Activated CD8-positive, alpha-beta memory T cell treated with anti-CD3 and anti-CD28 coated beads for 1 hour (primary cell): ENCODE data around the gene NCAM1.

Source experiments
- DNase-seq, 2 donors: peaks; one replicate each; pipeline ENCODE4 v3.0.0-alpha.2; 2020; ENCODE audit warnings: low read depth in 1 of 2; ENCODE audit errors: extremely low read depth in 1 of 2

NCAM1 gene

DNA sequence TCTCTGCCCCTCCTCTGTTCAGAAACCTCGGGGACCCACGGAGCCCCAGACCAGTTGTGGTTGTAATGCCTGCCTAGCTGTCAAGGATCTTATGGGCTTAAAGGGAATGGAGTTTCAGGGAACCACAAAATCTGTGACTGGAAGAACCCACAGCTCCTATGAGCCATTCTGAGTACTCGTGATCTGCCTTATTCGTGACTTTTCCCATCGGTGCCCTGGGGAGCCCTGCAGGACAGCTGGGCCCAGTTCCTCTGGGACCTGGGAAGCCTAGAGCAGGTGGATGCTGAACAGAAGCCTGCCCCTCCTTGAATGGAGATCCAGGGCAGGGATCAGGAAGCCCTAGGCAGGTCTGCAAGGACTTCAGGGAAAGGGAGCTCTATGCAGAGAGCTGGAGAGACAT lies 311.1 kb downstream of the NCAM1 start:
- no peak for DNase-seq

DNA sequence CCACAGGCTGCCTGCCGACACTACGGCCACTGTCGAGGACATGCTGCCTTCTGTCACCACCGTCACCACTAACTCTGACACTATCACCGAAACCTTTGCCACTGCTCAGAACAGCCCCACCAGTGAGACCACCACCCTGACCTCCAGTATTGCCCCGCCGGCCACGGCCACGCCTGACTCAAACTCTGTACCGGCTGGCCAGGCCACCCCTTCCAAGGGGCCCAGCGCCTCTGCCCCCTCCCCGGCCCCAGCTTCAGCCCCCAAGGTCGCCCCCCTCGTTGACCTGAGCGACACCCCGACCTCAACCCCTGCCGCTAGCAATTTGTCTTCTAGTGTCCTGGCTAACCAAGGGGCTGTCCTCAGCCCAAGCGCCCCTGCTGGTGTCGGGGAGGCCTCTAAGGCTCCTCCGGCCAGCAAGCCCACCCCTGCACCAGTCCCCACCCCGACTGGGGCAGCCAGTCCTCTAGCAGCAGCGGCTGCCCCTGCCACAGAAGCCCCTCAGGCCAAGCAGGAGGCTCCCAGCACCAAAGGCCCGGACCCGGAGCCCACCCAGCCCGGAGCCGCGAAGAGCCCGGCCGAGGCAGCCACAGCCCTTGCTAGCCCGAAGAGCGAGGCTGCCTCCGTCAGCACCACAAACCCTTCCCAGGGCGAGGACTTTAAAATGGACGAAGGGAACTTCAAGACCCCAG lies 311.9 kb downstream of the NCAM1 start:
- DNase-seq, result no peak

DNA sequence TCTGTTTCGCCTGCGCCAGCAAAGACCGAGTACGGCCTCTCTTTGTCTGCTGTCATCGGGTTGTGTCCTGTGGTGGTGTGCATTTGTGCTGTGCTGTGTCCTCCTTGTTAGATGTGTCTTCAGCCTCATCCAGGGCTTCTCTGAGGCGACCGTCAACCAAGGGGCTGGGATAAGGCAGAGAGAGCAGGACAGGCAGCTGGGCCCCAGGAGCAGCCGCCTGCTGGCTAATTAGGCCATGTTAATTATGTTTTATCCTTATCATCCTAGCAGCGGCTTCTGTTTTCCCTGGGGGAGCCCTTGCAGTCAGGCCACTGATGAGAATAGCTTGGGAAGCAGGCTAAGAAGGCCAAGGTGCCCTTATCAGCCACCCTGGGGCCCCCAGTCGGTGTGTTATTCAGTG lies 312.5 kb downstream of the NCAM1 start:
- DNase-seq, result no peak

DNA sequence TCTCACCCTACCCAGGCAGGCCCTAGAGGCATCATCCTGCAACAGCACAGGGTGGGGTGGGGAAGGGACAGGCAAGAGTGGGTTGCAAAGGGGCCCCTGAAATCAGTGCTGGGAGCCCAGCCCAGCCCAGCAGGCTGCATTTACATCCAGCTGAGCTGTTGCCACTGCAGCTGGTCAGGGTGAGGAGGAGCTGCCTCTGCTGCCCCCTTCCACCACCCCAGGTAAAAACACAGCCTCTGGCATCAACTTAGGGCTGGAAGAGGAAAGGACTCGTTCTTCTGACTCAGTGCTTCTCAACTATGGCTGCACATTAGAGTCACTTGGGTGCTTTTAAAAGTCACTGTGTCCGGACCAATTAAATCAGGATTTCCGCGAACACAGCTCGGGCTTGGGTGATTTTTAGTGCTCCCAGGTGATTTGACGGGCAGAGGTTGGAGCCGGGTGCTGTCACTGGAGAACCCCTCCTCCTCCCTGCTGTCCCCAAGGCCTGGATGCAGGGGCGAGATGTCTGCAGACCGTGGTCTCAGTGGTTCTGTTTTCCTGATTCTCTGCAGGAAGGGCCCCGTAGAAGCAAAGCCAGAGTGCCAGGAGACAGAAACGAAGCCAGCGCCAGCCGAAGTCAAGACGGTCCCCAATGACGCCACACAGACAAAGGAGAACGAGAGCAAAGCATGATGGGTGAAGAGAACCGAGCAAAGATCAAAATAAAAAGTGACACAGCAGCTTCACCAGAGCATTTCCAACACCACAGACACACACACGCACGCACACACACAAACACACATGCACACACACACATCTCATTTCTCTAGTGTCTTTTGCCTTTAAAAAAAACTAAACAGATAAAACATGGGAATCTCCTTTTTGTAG lies 313.7 kb downstream of the NCAM1 start:
- no peak for DNase-seq

DNA sequence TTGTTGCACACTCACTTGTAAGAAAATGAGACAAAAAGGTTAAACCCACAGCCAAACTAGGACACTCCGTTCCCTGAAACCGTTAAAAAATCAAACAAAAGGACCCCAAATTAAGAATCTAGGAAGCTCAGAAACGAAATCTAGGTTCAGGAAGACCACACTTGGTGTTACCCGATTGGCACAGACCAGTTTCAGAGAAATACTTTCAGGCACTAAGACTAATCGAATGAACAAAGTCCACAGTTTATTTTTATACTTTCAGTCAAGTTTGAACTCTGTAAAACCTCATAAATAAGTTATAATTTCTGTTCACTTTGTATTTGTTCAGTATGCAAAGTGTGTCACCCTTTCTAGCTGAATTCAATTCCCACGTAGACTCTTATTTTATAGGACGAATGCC lies 314.4 kb downstream of the NCAM1 start:
- DNase-seq, result no peak

DNA sequence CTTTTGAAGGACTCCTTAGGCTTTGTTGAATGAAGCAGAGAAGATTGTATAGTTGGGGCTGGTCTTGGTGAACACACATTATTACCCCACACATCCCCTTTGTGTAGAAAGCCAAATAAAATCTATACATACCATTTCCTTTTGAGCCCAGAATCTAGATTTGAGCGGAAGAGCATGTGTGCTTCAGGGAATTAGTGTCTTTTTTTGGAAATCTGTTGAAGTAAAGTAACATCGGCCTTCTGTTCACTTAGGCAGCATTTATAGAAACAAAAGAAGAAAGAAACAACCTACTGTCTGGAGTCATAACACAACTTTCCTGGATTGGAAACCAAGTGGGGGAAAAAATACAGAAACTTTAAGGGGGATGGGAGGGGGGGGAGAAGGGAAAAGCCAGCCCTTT lies 315.2 kb downstream of the NCAM1 start:
- no peak for DNase-seq

DNA sequence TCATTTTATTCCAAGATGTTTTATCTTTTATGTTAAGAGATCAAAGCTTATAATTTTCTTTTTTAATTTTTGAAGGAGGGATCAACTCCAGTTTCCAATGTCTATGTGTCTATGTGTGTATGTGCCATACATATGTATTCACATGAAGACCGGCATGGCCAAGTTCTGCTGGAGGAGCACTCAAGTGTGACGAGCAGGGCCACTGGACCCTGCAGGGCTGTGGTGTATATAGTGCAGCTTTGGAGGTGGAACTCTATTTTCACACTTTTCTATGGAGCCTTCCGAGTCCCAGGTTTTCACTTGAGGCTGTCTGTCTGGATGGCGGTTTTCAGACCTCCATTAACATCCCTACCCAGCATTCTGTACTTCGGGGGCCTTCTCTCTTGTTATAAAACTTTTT lies 316.7 kb downstream of the NCAM1 start:
- no peak for DNase-seq

DNA sequence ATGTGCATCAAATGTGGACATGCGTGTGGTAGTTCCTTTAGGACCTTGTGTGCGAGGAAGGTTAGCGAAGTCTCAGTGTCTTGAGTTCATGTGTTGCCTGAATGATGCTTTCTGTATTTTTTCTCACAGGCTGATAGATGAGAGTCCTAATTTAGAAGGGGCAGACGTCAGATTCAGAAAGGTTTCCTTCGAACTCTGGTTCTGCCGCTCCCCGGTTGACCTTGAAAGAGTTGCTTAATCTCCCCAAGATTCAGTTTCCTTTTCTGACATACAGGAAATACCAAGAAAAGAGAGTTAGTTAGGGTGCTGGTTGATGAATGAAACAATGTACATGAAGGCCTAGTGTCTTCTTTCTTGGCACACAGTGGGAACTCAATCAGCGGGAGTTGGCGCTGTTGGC lies 317.3 kb downstream of the NCAM1 start:
- no peak for DNase-seq

DNA sequence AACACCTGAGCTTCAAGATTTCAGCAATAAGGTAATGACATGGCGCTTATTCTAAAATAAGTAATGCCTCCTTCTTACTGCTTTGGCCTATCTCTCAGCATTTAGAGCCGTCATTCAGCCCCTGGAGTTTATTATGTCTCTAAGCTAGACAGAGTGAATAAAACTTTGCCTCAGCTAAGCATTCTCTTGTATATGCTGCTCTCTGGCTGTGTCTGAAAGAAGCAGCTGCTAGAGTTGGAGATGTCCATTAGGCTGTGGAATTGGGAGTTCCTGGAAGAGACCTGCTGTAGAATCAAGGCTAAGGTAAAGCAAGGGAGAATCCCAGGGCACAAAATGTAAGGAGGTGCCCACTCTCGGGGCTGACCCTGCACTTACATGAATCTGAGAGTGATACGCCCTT lies 317.7 kb downstream of the NCAM1 start:
- DNase-seq, result no peak

DNA sequence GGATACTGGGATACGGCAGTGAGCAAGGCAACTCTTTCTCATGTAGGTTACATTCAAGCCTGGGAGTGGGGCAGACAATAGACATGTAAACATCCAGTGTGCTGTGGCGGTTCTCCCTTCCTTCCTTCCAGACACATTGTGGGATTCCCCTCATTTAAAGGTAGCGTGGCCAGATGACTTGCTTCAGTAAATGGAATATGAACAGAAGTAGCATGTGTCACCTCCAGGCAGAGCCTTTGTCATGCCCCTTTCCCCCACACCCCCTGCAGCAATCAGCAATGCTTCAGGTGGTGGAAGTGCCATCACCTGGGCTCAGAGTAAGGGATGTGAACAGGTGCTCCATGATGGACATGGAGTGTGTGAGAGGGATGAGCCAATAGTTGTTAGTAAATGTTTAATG lies 318.4 kb downstream of the NCAM1 start:
- no peak for DNase-seq

DNA sequence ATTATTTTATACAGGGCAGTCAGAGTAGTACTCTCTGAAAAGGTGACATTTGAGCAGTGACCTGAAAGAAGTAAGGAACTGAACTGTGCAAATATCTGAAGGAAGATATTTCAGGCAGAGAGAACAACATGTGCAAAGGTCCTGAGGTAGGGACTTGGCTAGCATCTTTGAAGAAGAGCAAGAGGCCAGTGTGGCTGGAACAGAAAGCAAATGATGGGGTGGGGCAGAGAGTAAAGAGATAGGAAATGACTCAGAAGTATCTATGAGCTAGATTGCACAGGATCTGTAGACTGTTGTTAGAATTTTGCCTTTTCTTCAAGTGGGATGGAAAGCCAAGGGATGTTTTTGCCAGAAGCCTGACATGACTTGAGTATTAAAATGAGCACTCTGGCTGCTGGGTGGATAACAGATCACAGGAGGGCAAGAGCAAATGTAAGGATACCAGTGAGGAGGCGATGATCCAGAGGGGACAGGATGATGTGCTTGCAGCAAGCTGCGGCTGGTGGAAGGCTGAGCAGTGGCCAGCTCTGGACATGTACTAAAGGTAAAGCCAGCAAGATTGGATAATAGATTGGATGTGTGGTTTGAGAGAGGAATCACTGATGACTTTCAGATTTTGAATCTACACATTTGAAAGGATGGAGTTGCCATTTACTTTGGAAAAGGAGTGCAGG lies 320.0 kb downstream of the NCAM1 start:
- DNase-seq, result no peak

DNA sequence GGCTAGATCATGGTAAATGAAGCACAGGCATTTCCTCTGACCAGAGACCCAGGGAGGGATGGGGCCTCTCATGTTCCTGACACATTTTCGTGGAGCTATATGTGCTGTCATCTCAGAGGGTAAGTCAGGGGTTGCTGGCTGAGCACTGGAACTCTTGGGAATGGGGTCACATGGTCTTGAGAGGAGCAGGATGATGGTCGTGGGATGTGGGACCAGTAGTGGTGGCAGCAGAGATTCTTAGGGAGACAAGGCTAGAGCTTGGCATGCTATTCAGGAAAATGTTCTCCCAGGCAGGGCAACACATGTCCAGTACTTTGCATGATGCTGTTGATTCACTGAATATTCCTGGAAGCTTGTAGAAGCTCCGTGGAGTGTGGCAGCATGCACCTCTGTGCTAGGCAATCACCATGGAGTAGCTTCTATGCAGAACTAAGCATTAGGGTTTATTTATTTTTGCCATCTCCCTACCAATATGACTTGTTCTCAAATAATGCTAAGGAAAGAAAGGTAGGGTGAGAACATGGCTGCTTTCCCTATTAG lies 321.7 kb downstream of the NCAM1 start:
- DNase-seq, result no peak

DNA sequence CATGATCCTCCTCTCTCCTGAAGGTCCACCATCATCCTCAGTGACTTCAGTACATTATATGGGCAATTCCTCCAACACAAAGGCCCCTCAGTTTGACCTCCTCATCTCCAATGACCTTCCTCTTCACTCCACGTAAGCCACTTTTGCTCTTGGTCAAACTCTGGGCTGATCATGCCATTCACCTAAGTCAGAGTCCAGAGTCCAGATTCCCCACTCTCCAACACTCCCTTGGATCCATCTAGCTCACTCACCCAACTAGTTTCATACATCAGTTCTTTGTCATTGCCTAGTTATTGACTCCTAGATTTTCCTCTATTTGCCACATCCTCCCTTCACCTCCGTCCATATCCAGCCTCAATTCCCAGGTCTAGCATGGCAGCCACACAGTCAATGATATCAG lies 322.7 kb downstream of the NCAM1 start:
- no peak for DNase-seq

DNA sequence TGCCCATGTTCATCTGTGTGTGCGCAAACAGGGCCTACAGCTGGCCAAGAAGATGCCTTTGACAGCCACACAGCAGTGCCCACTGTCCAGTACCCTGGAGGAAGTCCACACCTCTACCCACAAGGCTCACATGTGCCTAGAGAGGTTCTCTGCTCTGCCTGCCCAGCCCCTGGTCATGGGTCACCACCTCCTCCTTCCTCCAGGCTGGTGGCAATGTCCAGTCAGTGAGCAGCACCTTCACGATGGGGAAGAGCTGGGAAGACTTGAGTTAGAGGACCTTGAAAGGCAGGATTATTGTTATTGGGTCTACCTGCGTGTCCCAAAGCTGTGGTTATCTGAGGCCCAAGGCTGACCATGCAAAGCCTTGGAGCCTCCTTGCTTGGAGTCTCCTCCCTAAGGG lies 324.8 kb downstream of the NCAM1 start:
- no peak for DNase-seq

DNA sequence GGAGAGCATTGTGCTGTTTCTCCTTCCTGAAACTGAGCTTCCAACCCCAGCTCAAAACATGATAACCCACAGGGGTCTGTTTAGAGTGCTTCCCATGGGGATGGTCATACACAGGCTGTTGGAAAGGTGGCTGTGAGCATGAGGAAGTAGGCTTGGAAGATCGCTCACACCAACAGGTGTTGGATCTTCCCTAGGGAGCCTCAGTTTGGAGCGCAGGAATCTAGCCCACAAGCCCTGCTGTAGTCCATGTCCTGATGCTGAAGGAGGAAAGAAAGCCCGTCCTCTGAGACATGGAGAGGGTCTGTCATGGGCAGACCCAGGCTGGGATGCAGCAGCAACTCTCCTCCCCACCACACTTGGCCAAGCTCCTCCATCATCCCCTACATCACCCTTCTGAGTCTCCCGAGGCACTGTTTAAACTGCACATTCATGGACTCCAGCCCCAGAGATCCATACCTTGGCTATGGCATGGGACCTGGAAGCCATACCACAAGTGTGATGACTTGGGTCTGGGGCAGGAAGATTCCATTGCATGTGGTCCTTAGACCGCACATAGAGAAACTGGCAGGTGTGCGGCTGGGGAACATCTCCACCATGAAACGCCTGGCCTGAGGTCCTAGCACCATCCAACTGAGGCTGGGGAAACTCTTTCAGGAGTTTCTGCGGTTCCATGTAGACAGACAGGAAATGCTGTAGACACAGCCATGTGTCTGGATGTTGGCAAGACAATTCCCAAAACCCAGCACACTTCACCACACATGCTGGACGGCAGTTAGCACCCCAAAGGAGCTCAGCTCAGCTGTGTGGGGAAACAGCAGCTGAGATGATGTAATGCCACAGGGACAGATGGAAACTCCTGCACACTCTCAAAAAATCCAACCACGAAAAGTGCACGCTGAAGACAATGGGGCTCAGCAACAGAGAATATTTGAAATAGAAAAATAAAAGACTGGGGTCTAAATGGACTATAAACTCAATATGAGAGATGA lies 325.6 kb downstream of the NCAM1 start:
- no peak for DNase-seq

DNA sequence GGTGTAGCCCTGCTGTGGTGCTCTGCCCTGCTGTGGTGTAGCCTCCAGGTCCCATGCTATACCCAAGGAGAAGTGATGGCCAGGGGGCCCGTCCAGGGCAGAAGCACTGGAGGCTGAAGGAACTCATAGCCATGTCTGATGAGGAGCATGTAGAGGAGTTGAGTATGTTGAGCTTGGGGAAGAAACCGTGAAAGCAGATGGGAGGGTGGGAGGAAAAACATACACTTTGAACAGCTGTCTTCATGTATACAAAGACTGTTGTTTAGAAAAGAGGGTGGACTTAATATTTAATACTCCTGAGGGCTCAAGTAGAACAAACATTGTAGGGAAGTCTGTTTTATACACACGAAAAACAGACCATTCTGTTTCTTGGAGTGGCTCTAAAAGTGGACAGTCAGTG lies 326.6 kb downstream of the NCAM1 start:
- DNase-seq, result no peak

DNA sequence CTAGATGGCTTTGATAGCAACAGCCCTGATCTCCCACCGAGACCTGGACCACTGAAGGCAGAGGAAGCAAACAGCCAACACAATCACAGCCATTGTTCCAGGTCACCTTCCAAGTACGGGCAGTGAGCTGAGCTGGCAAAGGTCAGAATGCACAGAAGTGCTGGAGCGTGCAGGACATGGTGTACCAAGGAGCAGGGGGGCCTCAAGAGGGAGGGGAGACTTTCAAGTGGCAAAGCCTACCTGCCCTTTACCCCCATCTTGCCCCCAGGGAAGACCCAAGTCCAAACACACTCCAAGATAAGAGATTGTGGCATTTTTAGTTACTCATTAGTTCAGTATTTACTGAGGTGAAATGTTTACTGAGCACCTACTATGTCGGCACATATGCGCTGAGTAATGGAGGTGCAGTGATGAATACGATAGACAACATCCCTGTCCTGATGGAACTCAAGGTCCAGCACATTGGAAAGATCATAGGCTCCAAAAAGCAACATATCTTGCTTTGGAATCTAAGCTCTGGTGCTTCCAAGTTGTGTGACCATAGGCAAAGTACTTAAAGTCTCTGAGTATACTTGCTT lies 327.2 kb downstream of the NCAM1 start:
- DNase-seq, result no peak

DNA sequence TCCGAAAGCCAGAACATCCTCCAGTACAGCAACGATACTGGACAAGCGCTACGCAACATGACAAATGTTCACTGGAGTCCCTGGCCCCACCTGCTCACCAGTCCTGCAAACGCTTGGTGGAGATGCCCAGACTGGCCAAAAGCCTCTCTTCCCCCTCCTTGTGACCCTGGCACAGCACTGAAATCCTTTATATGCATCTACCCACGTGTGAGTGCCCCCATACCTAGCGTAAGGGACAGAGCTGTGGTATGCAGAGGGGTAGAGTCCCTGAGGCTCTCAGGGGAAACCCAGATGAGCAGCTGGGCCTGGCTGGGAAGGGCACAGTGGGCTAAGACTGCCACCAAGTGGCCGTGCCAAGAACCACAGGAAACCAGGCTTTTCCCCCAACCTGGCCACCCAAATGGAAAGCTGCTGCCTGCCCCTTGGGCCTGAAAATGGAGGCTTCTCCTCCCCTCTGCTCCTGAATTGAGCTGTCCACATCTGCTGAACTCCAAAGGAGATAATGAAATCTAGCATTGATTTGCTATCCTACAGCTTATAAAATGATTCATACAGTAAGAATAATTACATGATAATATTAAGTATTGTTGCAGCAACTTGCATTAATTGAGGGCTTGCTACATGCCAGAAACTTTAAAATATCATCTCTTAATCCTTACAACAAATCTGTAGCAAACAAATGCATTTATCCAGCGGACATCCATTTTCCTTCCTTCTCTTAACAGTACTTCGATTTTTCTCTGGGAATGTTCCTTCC lies 328.4 kb downstream of the NCAM1 start:
- DNase-seq, result peak in 1 of 2 donors; percentile 42

DNA sequence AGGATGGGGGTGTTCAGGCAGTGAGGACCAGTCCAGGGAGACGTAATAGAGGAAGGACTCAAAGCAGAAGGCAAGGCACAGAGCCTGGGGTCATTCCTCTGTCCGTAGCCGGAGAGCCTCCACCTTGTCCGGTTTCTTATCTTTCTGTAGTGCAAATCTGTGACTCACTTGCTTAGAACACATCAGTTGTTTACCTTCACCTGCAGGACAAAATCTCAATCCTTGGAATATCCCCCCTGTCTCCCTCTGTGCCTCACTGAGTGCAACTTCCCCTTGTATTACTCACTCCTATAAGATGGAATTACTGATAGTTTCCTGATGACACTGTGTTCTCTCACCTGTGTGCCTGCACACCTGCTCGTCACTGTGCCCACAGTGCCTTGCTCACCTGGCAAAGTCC lies 332.7 kb downstream of the NCAM1 start:
- DNase-seq, result no peak
